GM18502 (cell line): ENCODE results near the gene RNU4-1.
"Not testable (repeated sequence)": the region's sequence is repeated elsewhere in the genome, so short reads cannot be mapped to it uniquely, and the experiment has no call there.

Experiments used
- ATAC-seq: cut with Tn5 transposase; IDR thresholded peaks from one replicate; pipeline ENCODE4 v1.9.1; 2021; ENCODE audit warnings: mild to moderate bottlenecking; ENCODE audit not compliant: unreplicated experiment, poor library complexity

RNU4-1 gene

GRCh38 chr12:120259418-120260202 is 33.4 kb downstream of the RNU4-1 start:
- ATAC-seq = no peak

GRCh38 chr12:120258323-120258896 is 34.6 kb downstream of the RNU4-1 start:
- no peak for ATAC-seq

GRCh38 chr12:120257041-120257821 is 35.8 kb downstream of the RNU4-1 start:
- ATAC-seq = no peak

GRCh38 chr12:120254809-120255208 is 38.2 kb downstream of the RNU4-1 start:
- no peak for ATAC-seq

GRCh38 chr12:120253313-120253712 is 39.7 kb downstream of the RNU4-1 start:
- ATAC-seq = not testable (repeated sequence)

GRCh38 chr12:120252071-120252906 is 40.7 kb downstream of the RNU4-1 start:
- no peak for ATAC-seq

- not testable (repeated sequence) for ATAC-seq
Measured at GRCh38 chr12:120251364-120252070, 41.5 kb downstream of the RNU4-1 start.

- ATAC-seq = no peak
Measured at GRCh38 chr12:120249875-120250795, 42.9 kb downstream of the RNU4-1 start.

GRCh38 chr12:120249266-120249874 is 43.7 kb downstream of the RNU4-1 start:
- no peak for ATAC-seq

GRCh38 chr12:120247621-120248030 is 45.4 kb downstream of the RNU4-1 start:
- no peak for ATAC-seq

GRCh38 chr12:120247183-120247582 is 45.9 kb downstream of the RNU4-1 start:
- no peak for ATAC-seq

GRCh38 chr12:120246705-120247104 is 46.3 kb downstream of the RNU4-1 start:
- not testable (repeated sequence) for ATAC-seq
